ENCODE measurements around the gene GNAT2.
A peak's percentile ranks its signal among the peaks of the same experiment; 100 is the strongest.

GNAT2 gene

DNA sequence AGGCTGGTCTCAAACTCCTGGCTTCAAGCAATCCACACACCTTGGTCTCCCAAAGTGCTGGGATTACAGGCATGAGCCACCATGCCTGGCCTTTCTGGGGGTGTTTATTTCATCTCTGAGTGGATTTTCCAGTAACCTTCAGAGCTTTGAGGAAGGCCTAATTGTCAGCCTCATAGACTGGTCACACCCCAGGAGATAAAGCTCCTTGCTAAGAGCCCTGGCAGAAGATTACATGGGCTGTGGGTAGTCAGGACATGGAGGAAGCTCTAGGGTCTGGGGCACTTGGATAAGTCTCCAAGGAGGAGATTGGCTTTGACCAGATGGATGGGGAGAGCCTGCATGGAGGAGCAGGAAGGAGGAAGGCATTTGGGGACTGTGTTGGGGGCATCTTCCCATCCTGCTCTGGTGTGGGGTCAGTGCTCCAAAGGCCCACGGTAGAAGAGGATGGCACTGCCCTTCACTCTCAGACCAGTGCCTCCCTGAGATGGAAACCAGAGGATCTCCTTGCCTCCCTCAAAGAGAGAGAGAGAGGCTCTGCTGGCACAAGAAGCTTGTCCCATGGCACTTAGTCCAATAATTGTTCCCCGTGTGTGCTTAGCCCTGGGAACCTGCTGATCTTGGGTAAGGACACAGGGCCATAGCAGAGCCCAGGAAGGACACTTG lies 21.8 kb upstream of the GNAT2 start:
- no peak for DNase-seq

DNA sequence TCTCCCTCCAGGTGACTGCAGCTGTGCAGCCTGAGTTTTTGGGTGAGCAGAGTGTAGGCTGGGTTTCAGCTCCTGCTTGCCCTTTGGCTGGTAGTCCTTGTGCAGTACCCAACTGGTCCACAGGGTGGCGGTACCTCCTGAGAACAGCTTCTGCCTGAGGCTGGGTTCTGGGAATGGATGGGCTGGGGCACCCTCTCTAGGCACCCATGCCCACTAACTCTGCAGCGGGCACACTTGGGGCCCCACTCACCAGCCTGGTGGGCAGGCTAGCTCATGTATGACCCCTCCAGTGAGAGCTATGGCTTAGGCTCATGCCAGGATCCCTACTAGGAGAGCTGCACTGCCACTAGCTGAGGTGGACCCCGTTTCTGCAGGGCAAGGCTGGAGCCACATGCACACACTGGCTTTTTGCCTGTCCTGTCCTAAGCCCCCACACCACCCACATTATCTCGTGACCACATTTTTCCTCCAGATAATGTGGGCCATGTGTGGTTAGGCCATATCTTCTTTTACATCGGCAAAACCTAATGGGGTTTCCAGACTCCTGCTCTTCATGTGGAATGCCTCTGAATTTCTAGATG lies 21.0 kb upstream of the GNAT2 start:
- peak; percentile 94 for DNase-seq

DNA sequence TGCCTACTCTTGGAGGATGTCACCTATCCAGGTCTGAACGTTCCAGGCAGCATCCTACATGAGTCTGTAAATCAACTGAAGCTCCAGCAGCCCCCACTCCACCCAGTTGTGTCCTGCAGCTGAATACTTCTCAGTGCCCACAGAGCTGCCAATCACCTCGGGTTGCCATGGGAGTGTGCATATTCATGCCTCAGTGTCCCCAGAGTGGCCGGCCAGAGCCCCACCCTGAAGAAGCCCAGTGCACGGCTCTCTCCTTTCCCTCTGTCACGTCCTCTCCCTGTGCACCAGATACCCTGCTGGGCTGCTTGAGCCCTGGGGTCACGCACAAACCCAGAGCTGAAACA lies 20.4 kb upstream of the GNAT2 start:
- no peak for DNase-seq

DNA sequence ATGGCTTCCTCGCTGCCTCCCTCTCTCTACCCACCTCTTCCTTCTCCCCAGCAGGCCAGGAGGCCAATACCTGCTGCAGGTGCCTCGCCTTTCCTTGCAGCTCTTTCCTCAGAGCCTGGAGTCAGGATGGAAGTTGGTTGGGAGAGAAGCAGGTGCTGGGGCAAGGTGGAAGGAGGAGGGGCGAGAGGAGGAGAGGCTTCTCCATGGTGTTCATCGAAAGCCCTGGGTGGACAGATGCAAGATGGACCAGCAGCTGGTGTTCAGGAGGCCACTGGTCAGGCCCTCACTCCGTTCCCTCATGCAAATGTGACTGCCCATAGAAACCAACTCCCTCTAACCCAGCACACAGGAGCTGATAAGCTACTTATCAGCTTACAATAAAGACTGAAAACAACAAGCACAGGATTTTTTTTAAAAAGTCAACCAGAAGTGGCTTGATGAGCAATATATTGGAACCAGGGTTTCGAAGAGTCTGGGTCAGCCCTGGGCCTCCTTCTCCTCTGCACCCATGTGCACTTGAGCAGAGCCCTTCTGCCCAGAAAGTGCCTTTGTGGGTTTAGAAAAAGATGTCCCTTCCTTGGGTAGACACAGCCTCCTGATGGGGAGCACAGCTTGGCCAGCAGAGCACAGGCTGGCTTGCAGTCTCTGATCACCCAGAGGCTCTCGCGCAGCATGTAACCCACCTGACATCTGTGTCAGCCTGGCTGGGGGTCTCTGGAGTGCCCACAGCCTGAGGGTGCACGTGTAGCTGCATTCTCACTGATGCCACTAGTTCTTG lies 19.8 kb upstream of the GNAT2 start:
- DNase-seq = no peak

DNA sequence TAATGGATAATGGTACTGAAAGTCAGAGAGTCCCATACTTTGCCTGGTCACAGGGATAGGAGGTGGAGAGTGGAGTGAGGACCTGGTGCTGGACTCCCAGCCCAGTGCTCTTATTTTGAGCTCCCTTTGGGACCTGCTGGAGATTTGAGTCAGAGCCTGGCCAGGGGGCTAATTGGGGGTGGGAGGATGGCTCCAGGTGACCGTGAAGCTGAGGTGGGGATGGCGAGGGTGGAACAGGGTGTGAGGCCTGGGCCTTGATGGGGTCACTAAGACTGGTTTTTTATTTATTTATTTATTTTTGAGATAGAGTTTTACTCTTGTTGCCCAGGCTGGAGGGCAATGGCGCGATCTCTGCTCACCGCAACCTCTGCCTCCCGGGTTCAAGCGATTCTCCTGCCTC lies 18.0 kb upstream of the GNAT2 start:
- no peak for DNase-seq

DNA sequence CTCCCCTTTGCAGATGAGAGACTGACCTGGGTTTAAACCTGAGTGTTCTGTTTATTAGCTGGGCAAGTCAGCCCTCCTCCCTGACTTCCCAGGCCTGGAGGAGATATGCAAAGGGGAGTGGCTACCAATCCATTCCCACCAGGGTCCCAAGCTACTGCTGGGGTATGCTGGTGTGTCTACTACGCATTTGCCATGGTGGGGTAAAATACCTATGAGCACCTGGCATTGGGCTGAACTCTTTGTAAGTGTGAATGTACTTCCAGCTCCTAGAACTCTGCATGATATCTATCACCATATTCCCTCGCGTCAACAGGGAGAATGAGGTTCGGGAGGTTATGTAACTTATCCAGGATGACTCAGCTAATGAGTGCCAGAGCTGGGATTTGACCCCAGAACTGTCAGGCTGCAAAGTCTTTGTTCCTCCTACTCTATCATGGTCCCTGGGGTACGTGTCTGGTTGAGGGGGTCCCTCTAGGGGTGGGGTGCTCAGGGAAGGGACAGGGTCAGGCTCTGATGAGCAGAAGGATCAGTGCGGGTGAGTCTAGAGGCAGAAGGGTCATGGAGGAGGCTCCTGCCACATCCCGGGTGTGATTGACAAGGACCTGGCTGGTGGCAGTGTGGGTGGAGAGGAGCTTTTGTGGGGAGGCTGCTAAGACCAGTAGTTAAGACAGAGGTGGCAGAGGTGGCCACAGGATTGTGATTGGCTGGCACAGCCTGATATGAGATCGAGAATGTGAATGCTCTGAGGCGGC lies 17.0 kb upstream of the GNAT2 start:
- no peak for DNase-seq

DNA sequence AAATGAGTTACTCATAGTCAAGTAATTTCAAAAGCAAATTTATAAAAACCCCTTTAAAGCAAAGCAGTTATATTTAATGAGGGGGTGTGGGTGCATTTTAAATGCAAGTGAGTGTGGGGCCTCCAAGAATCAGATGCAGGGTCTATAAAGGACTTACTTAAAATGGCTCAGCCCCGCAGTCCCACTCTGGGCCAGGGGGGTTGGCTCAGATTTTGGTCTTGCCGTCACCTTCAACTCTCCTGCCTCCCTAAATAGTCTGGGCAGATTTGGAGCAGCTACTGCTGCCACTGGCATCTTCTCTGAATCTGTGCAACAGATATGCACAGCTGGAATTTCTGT lies 16.4 kb upstream of the GNAT2 start:
- DNase-seq = no peak

DNA sequence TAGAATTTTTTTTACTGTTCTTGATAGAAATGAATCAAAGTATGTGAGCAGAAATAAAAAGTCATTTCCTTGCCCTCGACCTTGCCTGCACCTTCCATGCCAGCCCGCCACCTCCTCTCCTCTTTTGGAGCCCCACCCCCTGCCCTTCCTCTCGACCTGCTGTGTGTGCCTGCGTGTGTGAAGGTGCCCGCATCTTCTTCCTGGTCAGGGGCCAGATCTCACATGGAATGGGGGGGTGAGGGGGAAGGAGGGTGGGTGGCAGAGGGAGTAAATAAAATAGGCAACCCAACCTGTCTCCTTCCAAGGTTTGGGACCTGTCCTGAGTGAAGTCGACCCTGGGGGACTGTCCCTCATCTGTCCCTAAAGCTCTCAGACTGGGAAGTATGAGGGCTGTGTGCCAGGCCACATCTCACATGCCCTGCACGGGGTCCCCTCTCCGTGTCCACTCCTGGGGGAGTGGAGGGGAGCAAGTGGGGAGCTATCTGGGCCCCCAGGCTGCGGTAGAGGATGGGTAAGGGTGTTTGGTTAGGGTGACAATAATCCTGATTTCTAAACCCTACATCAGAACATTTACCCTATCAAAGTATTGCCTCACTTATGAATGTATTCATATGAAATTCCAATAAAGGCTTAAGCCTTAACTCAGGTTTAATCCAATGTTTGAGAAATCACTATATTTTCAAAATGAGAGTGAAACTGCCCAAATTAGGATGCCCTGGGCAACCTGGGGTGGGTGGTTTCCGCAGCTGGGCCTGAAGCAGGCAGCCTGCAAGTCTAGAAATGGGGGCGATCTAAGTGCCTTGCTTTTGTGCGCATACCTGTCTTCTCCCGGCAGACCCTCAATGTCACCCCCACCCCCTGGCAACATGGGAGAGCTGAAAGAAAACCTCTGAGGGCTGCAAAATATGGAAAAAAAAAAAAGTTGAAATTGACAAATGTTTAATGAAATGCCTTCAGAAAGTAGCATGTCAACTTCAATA lies 15.6 kb upstream of the GNAT2 start:
- no peak for DNase-seq

DNA sequence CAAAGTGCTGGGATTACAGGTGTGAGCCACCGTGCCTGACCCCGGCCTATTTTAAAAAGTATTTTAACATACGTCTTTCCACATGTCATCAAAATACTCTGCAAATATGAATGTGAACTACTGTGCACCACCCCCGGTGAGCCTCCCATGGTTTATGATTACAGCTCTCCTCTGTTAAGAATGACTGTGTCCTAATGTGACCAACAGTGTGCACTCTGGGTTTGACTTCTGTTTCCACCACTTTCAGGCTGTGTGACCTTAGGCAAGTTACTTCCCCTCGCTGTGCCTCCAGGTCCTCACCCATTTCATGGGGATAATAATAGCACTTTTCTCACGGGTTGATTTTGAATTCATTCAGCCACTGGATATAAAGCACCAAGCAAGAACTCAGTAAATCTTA lies 14.9 kb upstream of the GNAT2 start:
- DNase-seq = no peak

DNA sequence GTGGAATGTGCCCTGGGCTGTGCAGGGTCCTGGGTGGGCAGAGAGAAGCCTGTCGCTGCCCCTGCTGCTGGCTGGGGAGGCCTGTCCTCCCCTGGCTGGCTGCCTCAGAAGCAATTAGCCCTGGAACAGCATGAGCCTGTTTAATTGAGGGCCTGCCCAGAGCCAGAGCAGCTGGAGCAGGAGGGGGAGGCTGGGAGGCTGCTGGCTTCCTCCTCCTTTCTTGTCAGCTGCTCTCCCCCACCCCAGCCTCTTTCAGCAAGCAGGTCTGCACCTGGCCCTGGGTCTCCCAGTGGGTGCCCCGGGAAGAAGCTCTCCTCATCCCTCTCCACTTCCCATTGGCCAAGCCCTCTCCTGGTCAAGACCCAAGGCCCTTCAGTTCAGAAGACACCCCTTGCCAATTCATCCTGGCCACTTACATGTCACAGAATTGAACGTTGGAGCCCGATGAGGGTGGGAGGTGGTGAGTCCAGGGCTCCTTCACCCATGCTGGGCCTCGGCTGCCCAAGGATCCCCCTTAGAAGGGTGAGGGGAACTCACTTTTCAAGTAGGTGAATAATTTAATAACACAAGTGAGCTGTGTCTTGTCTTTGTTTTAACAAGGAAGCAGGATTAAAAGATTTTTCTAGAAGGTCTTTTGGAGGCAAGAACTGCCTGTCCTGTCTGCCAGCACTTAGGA lies 13.4 kb upstream of the GNAT2 start:
- no peak for DNase-seq

DNA sequence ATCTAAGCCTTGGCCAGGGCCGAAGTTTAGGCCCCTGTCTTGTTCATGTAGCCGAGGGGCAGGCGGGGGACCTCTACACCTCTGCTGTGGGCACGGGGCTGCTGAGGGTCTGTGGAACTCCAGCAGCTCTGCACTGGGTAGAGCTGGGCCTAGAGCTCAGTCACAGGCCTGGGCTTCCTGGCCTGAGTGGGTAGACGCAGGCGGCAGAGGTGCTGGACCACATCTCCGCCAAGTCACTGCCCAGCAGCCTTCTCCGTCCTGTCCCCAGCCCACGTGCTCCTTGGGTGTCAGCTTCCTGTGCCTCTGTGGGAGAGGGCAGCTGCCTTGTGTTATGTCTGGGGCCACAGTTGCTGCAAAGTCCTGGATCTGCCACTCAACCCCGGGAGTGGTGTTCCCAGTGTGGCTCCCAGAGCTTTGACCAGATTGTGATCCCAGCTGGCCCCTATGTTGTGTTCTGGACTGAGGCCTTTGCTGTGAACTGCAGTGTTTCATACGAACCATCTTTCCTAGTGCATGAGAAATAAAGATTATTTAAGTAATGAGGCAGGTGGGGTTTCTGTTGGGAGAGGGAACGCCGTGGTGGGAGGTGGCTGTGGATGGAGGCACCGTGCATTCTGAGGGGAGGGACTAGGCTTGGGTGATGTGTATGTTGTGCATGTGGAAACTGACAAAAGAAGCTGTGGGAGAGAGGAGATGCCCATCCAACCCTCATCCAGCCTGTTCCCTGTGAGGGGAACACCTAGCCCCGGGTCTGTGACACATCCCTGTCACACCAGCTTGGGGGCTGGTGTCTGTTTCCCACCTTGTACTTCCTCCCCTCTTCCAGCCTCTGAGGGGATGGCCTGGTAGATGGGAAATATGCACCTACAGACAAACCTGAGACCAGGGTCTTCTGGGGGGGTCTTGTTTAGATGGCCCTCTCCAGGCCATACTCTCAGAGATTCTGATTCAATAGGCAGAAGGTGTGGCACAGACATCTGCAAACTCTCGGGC lies 12.4 kb upstream of the GNAT2 start:
- DNase-seq = no peak

DNA sequence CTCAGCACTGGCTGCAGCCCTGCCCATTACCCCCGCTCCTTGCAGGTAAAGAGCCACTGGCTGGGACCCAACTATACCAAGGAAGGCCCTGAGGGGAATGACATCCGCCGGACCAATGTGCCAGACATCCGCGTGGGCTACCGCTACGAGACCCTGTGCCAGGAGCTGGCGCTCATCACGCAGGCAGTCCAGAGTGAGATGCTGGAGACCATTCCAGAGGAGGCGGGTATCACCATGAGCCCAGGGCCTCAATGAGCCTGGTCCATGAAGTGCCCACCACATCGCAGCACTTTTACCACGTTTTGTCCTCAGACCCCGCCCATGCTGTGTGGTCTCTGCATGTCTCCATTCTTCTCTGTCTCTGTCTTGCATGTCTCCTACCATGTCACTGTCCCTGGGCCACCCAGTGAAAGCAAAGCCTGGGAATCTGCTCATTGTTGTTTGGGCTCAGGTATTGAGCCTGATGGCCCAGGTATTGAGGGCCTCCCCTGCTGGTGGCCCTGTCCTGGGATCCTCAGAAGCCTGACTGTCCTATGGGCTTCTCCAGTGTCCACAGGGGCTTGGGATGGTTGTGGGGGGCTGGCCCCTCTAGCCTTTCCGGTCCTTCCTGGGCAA lies 11.6 kb upstream of the GNAT2 start:
- DNase-seq = no peak

DNA sequence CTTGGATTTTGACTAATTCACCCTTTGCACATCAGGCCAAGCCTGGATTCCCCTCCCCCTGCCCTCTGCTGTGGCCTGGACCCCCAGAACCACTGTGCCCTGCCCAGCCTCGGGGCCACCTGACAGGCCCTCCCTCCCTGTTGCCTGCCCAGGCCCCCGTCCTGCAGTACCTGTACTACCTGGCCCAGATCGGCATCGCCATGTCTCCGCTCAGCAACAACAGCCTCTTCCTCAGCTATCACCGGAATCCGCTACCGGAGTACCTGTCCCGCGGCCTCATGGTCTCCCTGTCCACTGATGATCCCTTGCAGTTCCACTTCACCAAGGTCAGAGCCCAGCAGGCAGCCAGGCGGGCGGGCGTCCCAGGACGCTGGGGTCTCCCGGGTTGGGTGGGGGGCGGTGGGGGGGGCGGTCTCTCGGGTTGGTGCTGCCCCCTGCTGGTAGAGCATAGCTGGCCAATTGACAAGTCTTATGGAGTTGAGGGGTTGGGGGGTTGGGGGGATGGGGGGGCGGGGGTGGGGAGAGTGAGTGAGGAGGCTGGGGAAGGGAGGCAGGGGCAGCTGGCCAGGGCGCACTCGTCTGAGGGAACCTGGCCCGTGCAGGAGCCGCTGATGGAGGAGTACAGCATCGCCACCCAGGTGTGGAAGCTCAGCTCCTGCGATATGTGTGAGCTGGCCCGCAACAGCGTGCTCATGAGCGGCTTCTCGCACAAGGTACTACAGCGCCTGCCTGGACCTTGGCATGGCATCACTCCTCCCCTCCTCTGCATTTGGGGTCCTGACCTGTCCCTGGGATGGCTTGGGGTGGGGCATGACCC lies 10.9 kb upstream of the GNAT2 start:
- DNase-seq = peak; percentile 51

DNA sequence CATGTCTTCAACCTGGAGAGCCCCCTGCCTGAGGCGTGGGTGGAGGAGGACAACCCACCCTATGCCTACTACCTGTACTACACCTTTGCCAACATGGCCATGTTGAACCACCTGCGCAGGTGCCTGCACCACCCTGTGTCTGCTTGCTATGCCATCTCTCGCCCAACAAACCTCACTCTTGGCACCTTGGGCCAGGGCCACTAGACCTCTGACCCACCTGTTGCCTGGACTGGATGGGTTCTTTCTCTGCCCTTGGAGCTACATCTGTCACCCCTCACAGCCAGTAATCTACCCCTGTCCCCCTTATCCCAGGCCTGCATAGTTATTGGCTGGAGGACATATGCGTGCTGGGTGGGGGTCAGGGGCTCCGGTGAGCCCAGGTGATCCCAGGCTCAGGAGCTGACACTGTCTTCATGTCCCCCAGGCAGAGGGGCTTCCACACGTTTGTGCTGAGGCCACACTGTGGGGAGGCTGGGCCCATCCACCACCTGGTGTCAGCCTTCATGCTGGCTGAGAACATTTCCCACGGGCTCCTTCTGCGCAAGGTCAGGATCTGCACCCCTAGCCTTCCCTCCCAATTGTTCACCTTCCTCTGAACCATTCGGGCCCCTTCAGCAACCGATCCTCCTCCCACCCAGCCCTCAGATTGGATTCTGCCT lies 10.1 kb upstream of the GNAT2 start:
- no peak for DNase-seq

DNA sequence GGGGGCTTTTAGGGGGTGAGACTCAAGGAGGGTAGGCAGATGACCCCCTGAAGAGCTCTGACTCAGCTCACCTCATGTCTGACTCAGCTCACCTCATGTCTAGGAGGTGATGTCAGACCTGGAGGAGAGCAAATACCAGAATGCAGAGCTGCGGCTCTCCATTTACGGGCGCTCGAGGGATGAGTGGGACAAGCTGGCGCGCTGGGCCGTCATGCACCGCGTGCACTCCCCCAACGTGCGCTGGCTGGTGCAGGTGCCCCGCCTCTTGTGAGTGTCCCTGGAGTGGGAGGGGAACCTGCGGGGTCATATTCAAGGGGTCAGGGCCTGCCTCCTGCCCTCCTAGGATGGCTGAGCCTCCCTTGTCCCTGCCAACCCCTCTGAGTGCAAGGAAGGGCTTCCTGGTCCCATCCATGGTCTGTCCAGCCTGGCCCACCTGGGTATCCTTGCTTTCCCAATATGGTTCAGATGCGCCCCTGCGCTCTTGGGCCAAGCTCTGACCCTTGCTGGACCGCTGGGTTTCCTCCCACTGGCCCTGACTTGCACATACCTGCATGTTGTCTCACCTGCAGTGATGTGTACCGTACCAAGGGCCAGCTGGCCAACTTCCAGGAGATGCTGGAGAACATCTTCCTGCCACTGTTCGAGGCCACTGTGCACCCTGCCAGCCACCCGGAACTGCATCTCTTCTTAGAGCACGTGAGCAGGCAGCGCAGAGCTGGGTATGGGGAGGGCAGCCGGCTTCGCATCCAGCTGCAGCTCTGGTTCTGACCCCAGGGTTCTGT lies 9.3 kb upstream of the GNAT2 start:
- no peak for DNase-seq

DNA sequence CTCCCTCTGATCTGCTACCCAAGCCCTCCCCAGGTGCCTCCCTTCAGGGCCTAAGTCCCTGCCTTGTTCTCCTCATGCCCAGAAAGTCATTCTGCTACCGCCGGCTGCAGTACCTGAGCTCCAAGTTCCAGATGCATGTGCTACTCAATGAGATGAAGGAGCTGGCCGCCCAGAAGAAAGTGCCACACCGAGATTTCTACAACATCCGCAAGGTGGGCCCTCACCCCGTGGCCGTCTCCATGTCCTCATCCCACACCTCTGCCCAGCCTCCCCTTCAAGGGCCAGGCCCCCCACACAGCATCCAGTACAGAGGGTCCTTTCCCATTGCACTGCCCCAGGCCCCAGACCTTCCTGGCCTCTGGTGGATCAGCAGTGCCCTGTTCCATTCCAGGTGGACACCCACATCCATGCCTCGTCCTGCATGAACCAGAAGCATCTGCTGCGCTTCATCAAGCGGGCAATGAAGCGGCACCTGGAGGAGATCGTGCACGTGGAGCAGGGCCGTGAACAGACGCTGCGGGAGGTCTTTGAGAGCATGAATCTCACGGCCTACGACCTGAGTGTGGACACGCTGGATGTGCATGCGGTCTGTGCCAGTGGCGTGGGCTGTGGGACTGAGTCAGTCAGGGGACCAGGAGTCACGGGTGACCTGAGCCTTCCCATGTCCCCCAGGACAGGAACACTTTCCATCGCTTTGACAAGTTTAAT lies 8.4 kb upstream of the GNAT2 start:
- DNase-seq = no peak

DNA sequence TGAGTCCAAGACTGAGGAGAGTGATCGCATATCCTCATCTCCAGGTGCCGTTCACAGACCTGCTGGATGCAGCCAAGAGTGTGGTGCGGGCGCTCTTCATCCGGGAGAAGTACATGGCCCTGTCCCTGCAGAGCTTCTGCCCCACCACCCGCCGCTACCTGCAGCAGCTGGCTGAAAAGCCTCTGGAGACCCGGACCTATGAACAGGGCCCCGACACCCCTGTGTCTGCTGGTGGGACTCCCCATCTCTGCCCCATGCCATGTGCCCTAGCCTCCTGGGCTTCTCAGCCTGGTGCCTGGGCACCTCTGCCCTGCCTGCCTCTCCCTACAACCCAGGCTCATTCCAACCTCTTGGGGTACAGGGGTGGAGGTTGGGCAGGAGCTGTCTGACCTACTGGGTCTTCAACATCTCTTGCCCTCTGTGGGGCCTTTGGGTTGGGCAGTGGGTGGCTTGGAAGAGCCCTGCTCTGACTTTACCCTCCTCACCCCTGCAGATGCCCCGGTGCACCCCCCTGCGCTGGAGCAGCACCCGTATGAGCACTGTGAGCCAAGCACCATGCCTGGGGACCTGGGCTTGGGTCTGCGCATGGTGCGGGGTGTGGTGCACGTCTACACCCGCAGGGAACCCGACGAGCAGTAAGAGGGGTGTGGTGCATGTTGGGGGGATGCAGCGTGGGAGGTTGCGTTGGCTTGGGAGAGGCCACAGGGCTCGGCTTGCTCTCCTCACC lies 7.4 kb upstream of the GNAT2 start:
- DNase-seq = no peak

Data from activated CD4-positive, CD25-positive, alpha-beta regulatory T cell treated with anti-CD3 and anti-CD28 coated beads, Interleukin-2, amount 50 U/mL, for 72 hours (primary cell).